Gastroesophageal sphincter (tissue), 4 donors: ENCODE results near the gene RIOK2. TPM values are rescaled to one million over a fixed set of nuclear protein-coding genes. Genes with fewer than 3 reads are reported as not detected.
"Not testable (repeated sequence)": the region's sequence is repeated elsewhere in the genome, so short reads cannot be mapped to it uniquely, and the experiment has no call there.

Source experiments
- ATAC-seq: fragments of 150-250 bp; one replicate; pipeline ENCODE4 v1.9.1; 2016; ENCODE audit warnings: mild to moderate bottlenecking, moderate library complexity
- H3K27ac ChIP-seq, 4 donors: fragments of 200-600 bp; sonication (generic) in 3 of 4; 1 replicate in 3 of 4; 2 replicates in 1 of 4; pipeline ENCODE4 v1.5.1; 2016 to 2019
- H3K27me3 ChIP-seq: fragments of 200-600 bp; sonication (generic); one replicate; pipeline ENCODE4 v1.5.1; 2019
- H3K36me3 ChIP-seq, 2 donors: fragments of 200-600 bp; sonication (generic); one replicate each; pipeline ENCODE4 v1.5.1; 2019; ENCODE audit warnings: control low read depth in 1 of 2
- H3K4me1 ChIP-seq, 3 donors: fragments of 200-600 bp; sonication (generic); 1 replicate in 2 of 3; 2 replicates in 1 of 3; pipeline ENCODE4 v1.5.1; 2016 to 2019; ENCODE audit warnings: control low read depth in 2 of 3
- H3K4me3 ChIP-seq, 2 donors: fragments of 200-600 bp; sonication (generic); one replicate each; pipeline ENCODE4 v1.5.1; 2019; ENCODE audit warnings: mild to moderate bottlenecking in 1 of 2, moderate library complexity in 1 of 2
- H3K9me3 ChIP-seq, 3 donors: fragments of 200-600 bp; sonication (generic); one replicate each; pipeline ENCODE4 v1.5.1; 2017 to 2019; ENCODE audit warnings: control low read depth in 2 of 3
- EP300 ChIP-seq: sonication (generic); formaldehyde crosslinking; IDR thresholded peaks from one replicate; pipeline ENCODE4 v1.6.1; 2017; ENCODE audit warnings: antibody characterized with exemption, mild to moderate bottlenecking
- POLR2A ChIP-seq, 2 donors: fragments of 450-650 bp; IDR thresholded peaks; one replicate each; pipeline ENCODE4 v1.6.1; 2017; ENCODE audit warnings: antibody characterized with exemption in 2 of 2, mild to moderate bottlenecking in 2 of 2, moderate library complexity in 1 of 2
- POLR2AphosphoS5 ChIP-seq: sonication (generic); formaldehyde crosslinking; IDR thresholded peaks from one replicate; pipeline ENCODE4 v1.6.1; 2017; ENCODE audit warnings: antibody characterized with exemption
- WGBS, 2 donors: methylation state at CpG; one replicate each; pipeline ENCODE4 v1.1.5; 2018; ENCODE audit warnings: low coverage in 1 of 2; 5-methylcytosine and 5-hydroxymethylcytosine counted together
- total RNA-seq, 4 donors: library from RNA; depleted of rRNA; stranded (reverse); fragments of >200 nt; gene quantifications; one replicate each; pipeline ENCODE4 v1.1.0, GENCODE V29; 2016
- TF ChIP-seq, protein P1 (sequence below), 4 experiments: fragments of 200-600 bp in 2 of 4; fragments of 450-650 bp in 2 of 4; sonication (generic) in 1 of 4; IDR thresholded peaks; one replicate each; pipeline ENCODE4 v1.5.1; 2017 to 2019; ENCODE audit warnings: antibody characterized with exemption in 4 of 4, mild to moderate bottlenecking in 2 of 4, moderate library complexity in 2 of 4

The RIOK2 gene
- total RNA-seq, 4 donors from 2014 or later = 11.2 to 45.9 (median 26.0) TPM

DNA sequence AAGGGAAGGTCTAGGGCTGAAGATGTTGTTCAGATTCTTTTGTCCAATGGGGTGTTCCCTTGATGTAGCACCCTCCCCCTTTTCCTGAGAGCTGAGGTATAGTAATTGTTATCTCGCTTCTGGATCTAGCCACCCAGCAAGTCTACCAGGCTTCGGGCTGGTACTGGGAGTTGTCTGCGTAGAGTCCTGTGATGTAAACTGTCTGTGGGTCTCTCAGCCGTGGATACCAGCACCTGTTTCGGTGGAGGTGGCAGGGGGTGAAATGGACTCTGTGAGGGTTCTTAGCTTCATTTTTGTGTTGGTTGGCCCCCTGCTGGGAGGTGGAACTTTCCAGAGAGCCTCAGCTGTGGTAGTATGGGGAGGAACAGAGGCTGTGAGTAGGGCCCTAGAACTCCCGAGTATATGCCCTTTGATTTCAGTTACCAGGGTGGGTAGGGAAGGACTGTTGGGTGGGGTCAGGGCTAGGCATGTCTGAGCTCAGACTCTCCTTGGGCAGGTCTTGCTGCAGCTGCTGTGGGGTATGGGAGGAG, 25.2 kb upstream of the RIOK2 start:
- no peak for ATAC-seq
- no peak overlapping the region for H3K27ac ChIP-seq
- no peak overlapping the region for H3K4me3 ChIP-seq
- H3K9me3 ChIP-seq = peaks cover 0 to 10% (median 0%) of the 10 kb centered on the region in 3 donors
- H3K36me3 ChIP-seq = no peaks in the 10 kb centered on the region
- H3K4me1 ChIP-seq = no peaks in the 10 kb centered on the region
- H3K27me3 ChIP-seq = no peaks in the 10 kb centered on the region
- WGBS, 2 donors = 90% methylated on average over 3 of the region's 6 CpGs; no CpG with 5 or more reads in 1 of the 2 donors
- TF ChIP-seq EP300 (no peak), POLR2AphosphoS5 (no peak), POLR2A (IDR thresholded peaks at IDR 0.05) (no peak)
- TF ChIP-seq, protein P1, sequence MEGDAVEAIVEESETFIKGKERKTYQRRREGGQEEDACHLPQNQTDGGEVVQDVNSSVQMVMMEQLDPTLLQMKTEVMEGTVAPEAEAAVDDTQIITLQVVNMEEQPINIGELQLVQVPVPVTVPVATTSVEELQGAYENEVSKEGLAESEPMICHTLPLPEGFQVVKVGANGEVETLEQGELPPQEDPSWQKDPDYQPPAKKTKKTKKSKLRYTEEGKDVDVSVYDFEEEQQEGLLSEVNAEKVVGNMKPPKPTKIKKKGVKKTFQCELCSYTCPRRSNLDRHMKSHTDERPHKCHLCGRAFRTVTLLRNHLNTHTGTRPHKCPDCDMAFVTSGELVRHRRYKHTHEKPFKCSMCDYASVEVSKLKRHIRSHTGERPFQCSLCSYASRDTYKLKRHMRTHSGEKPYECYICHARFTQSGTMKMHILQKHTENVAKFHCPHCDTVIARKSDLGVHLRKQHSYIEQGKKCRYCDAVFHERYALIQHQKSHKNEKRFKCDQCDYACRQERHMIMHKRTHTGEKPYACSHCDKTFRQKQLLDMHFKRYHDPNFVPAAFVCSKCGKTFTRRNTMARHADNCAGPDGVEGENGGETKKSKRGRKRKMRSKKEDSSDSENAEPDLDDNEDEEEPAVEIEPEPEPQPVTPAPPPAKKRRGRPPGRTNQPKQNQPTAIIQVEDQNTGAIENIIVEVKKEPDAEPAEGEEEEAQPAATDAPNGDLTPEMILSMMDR (IDR thresholded peaks at IDR 0.05) = no peak

DNA sequence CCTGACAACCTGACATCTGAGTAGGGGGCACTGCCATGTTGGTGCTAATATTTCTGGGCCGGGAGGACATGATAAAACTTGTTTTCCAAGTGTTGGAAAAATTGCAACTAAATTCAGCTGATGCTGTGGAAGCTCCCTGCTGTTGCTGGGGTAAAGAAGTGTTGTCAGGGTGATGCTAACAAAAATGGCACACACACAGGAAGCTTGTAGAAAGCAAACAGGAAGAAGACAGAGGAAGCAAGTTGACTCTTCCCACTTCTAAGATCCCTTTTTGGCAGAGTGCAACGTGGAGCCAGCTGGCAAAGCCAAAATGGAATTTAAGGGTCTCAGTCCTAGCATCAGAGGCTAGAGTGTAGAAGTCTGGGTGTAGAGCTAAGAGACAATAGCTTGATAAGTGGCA, 11.3 kb upstream of the RIOK2 start:
- no peaks in the 10 kb centered on the region for H3K27me3 ChIP-seq
- ATAC-seq = no peak
- TF ChIP-seq EP300 (no peak), POLR2AphosphoS5 (no peak), POLR2A (IDR thresholded peaks at IDR 0.05) (no peak)
- TF ChIP-seq, protein P1 (IDR thresholded peaks at IDR 0.05) = no peak
- 25 to 50% methylated on average over 2 of the region's 2 CpGs for WGBS, 2 donors
- H3K36me3 ChIP-seq = no peaks in the 10 kb centered on the region
- H3K27ac ChIP-seq = no peak overlapping the region
- peaks cover 0 to 7% (median 0%) of the 10 kb centered on the region in 3 donors for H3K9me3 ChIP-seq
- H3K4me1 ChIP-seq = no peaks in the 10 kb centered on the region
- no peak overlapping the region for H3K4me3 ChIP-seq

DNA sequence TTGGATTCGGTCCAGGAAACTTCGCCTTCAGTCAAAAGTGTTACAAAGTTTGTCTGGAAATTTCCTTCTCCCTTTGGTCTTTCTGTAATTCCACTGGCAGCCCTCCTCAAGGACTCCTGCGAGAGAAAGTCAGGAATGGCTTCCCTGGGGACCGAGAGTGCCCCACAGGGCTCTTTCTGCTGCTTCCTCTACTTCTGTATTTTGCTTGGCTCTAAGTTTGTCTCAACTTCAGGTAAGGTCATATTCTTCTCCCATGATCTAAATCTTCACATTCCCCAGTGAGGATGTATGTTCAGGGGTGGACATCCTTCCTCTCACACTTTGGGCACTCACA, 10.3 kb upstream of the RIOK2 start:
- Histone ChIP-seq H3K9me3 (peaks cover 0 to 7% (median 0%) of the 10 kb centered on the region in 3 donors), H3K4me1 (no peaks in the 10 kb centered on the region), H3K27ac (no peak overlapping the region), H3K27me3 (no peaks in the 10 kb centered on the region), H3K36me3 (no peaks in the 10 kb centered on the region), H3K4me3 (no peak overlapping the region)
- WGBS, 2 donors = 71 to 77% methylated on average over 2 to 4 of the region's 4 CpGs
- TF ChIP-seq POLR2AphosphoS5 = no peak
- TF ChIP-seq, protein P1 (IDR thresholded peaks at IDR 0.05) = no peak
- TF ChIP-seq EP300 = no peak
- no peak for TF ChIP-seq POLR2A (IDR thresholded peaks at IDR 0.05)
- no peak for ATAC-seq

DNA sequence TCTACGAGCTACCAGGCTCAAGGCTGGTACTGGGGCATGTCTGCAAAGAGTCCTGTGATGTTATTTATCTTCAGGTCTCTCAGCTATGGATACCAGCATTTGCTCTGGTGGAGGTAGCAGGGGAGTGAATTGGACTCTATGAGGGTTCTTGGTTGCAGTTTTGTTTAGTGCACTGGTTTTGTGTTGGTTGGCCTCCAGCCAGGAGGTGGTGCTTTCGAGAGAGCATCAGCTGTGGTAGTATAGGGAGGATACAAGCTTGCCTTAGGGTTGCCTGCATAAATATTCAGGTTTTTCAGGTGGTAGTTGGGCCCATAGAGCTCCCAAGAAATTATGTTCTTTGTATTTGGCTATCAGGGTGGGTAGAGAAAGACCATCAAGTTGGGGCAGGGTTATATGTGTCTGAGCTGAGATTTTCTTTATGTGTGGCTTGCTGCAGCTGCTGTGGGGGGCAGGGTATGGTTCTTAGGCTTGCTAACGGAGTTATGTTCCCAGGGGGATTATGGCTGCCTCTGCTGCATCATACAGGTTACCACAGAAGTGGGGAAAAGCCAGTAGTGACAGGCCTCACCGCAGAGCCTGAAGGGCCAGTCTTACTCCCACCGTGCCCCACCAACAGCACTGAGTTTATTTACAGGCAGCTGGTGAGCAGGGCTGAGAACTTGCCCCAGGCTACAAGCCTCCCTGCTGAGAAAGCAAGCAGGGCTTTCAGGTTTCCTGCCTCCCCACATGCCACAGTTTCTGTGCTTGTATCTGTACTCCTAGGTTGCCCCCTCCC, 9.7 kb upstream of the RIOK2 start:
- H3K27ac ChIP-seq = no peak overlapping the region
- H3K9me3 ChIP-seq = peaks cover 0 to 7% (median 0%) of the 10 kb centered on the region in 3 donors
- no peak for TF ChIP-seq POLR2A (IDR thresholded peaks at IDR 0.05)
- TF ChIP-seq EP300 = no peak
- TF ChIP-seq POLR2AphosphoS5 = no peak
- TF ChIP-seq, protein P1 (IDR thresholded peaks at IDR 0.05) = no peak
- no peak for ATAC-seq
- WGBS, 2 donors = no CpG with 5 or more reads among the region's 5 CpGs
- H3K36me3 ChIP-seq = no peaks in the 10 kb centered on the region
- no peaks in the 10 kb centered on the region for H3K27me3 ChIP-seq
- no peaks in the 10 kb centered on the region for H3K4me1 ChIP-seq
- no peak overlapping the region for H3K4me3 ChIP-seq

DNA sequence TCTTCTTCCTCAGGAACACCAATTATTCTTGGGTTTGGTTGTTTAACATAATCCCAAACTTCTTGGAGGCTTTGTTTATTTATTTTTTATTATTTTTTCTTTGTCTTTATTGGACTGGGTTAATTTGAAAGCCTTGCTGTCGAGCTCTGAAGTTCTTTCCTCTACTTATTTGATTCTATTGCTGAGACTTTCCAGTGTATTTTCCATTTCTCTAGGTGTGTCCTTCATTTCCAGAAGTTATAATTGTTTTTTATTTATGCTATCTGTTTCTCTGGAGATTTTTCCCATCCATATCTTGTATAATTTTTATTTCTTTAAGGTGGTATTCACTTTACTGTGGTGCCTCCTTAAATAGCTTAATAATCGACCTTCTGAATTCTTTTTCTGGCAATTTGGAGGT, 8.8 kb upstream of the RIOK2 start:
- Histone ChIP-seq H3K4me1 (no peaks in the 10 kb centered on the region), H3K27ac (no peak overlapping the region), H3K4me3 (no peak overlapping the region), H3K9me3 (peaks cover 0 to 7% (median 0%) of the 10 kb centered on the region in 3 donors), H3K36me3 (no peaks in the 10 kb centered on the region), H3K27me3 (no peaks in the 10 kb centered on the region)
- WGBS, 2 donors = 71 to 100% methylated on average over 1 to 2 of the region's 2 CpGs
- ATAC-seq = no peak
- TF ChIP-seq POLR2A (IDR thresholded peaks at IDR 0.05) (no peak), POLR2AphosphoS5 (no peak), EP300 (no peak)
- TF ChIP-seq, protein P1 (IDR thresholded peaks at IDR 0.05) = no peak

DNA sequence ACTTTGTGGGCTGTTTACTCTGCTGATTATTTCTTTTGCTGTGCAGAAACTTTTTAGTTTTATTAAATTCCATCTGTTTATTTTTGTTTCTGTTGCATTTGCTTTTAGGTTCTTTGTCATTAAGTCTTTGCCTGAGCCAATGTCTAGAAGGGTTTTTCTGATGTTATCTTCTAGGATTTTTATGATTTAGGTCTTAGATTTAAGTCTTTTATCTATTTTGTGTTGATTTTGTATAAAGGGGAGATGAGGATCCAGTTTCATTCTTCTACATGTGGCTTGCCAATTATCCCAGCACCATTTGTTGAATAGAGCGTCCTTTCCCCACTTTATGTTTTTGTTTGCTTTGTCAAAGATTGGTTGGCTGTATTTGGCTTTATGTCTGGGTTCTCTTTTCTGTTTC, 6.5 kb upstream of the RIOK2 start:
- H3K4me1 ChIP-seq, H3K27me3 ChIP-seq, H3K4me3 ChIP-seq, H3K9me3 ChIP-seq, ATAC-seq, H3K27ac ChIP-seq, H3K36me3 ChIP-seq: not testable (repeated sequence)
- WGBS, 2 donors = 91 to 100% methylated on average over 1 of the region's 1 CpG
